IPS DF 4.7 (cell line): Measurements from ENCODE around the gene HIPK3.
"Not testable (repeated sequence)": the region's sequence is repeated elsewhere in the genome, so short reads cannot be mapped to it uniquely, and the experiment has no call there.

Experiments used
- DNase-seq: peaks from one replicate; pipeline ENCODE4 v3.0.0-alpha.2; 2013; ENCODE audit warnings: low spot score; ENCODE audit errors: extremely low read depth

Gene HIPK3

DNA sequence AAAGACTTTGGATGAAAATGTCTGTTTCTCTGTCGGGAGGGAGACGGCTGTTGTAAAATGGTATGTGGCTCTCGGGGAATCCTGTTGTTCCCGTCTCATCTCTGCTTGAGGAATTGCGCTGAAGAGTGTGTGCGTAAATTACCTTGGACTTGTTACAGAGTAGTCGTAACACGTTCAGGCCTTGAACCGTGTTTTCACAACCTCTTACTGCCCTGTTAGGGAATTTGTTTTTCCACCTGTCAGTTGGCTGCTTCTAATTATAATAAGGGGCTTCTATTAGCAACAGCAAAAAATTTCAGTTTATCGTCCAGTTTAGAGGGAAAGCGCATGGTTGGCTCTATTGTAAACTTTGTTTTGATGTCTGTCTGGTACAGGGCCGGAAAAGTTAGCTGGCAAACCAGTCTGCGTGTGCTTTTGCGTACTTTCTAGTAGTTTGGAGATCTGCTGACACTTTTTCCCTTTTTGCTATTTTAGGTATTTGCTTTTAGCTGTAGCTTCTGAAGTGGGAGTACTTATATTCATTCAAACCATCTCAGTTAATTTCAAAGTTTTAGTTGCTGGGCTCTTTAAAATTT is 1.5 kb downstream of the HIPK3 start:
- no peak for DNase-seq

DNA sequence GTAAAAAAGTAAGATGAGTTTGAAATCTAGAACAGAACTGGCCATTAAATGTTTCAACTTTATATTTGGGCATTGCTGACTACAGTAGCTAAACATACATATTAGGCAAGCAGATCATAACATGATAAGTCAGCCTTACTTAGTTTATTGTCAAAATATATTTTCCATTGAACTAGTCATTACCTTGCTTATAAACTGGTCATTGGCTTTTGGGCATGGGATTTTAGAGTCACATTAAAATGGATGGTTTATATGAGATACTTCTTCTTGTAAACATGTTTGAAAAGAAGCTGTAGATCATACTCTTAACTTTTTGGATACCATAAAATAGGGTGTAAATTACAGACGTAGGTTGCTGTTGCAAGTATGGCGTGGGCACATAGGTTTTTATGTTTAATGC is 2.7 kb downstream of the HIPK3 start:
- no peak for DNase-seq

DNA sequence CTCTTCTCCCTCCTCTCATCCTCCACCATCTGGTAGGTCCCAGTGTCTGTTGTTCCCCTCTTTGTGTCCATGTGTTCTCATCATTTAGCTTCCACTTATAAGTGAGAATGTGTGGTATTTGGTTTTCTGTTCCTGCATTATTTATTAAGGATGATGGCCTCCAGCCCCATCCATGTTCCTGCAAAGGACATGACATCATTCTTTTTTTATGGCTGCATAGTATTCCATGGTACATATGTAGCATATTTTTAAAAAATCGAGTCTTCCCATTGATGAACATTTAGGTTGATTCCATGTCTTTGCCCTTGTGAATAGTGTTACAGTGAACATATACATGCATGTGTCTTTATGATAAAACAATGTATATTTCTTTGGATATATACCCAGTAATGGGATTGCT is 4.2 kb downstream of the HIPK3 start:
- DNase-seq: not testable (repeated sequence)

DNA sequence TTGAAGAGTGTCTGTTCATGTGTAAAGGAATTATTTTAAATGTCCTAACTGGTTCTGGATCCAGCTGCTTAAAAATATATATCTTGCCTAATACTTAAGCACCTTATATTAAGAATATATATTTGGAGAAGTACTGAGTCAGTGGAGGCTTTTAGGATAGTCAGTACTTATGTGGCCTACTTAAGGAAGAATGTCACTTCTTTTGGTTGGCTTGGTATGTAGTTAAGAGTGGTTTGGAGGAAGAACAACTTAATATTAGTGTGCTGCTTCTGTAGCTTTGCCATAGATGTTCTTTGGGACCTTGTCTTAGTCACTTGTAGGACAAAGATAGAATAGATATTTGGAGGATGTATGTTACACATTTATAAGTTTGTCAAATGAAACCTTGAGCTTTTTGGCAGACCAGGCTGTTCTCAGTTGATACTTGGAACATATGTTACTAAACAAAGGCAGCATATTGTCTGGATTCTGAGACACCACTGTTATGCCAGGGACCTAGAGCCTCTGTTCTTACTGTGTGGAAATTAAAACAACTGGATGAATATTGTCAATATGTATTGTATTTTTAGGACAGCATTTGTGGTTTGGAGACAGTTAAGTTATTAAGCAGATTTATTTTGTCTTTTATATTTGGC is 4.9 kb downstream of the HIPK3 start:
- no peak for DNase-seq

DNA sequence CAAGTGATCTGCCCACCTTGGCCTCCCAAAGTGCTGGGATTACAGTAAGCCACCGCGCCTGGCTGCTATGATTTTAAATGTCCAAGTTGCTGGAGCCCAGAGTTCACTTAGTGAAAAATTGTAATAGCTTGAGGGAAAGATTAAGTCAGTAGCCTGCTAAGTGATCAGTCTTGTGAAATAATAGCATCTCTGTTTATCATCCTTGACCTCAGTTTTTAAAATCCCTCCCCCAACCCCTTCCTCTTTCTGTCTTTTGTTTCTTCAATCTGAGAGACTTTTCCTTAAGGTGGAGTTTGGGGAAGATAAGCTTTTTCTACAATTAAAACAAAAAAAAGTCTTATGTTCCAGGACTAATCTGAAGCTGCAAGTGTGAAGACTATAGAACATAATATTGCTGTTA is 6.4 kb downstream of the HIPK3 start:
- DNase-seq: no peak

DNA sequence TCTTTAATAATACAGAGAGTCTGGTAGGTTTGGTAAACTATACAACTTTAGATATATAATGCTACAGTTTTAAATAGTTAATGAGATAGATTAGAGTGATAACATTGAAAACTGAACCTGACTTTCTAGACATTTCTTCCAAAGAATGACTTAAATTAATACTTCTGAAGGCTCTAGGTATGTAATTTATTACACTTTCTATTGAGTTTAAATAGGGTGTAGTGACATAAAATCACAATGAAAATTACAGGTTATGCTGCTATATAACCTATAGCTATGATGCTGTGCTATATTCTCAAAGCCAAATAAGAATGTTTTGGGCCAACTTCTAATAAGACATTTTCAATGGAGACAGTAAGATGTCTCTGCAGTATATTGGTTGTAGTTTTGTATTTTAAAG is 7.7 kb downstream of the HIPK3 start:
- DNase-seq: no peak

DNA sequence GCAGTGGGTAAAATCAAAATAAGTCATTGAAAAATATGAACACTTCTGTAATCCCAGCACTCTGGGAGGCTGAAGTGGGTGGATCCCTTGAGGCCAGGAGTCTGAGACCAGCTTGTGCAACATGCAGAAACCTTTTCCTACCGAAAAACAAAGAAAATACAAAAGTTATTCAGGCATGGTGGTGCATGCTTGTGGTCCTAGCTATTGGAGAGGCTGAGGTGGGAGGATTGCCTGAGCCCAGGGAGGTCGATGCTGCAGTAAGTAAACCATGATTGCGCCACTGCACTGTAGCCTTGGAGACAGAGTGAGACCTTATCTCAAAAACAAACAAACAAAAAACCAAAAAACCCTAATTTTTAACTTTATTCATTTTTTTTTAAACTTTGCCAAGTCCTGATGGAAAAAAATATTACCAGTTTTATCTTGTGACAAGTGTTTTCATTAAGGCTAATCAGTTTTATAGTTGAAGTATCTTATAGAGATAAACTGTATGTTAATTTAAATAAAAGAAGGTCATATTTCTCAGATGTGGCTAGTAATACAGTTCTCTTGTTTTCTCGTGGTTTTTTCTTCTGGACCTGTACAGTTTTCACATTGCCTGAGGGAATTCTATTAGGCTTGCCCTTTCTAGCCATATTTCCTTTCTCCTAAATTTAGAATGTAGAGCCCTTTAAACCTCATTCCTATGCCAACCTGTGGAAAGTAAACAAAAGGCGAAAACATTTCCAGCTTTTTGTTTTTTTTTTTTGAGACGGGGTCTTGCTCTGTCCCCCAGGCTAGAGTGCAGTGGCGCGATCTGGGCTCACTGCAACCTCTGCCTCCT is 9.4 kb downstream of the HIPK3 start:
- DNase-seq: no peak

DNA sequence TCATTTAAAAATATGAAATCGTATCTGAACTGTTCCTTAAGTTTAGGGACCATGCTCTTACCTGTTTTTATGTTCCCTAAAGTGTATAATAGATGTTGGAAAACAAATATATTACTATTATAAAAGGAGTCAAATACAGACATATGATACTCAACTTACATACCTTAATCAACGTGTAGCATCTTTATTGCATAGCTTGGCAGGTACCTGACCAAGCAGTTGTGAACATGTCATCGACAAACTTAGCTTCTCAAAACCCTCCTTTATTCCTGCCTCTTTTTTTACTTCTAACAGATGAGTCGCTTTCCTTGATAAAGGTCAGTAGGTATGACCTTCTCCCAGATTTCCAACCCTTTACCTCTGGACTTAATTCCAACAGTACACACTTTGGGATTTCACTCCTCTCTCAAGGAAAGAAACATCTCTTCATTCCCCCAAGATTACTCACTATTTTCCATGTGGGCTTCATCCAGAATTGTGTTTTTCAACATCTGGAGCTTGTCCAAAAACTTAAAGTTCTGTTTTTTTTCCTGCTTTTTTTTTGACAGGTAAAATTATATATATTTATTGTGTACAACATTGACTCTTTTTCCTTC is 11.9 kb downstream of the HIPK3 start:
- no peak for DNase-seq

DNA sequence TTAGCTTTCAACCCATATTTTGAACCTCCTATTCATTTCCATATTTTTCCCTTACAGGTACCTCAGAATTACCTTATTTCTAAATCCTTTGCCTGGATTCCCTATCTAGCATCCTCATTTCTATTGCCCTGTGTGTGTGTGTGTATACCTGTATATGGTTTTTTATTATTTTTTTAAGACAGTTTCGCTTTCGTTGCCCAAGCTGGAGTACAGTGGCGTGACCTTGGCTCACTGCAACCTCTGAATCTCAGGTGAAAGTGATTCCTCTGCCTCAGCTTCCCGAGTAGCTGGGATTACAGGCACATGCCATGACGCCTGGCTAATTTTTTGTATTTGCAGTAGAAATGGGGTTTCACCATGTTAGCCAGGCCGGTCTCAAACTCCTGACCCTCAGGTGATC is 12.6 kb downstream of the HIPK3 start:
- no peak for DNase-seq

DNA sequence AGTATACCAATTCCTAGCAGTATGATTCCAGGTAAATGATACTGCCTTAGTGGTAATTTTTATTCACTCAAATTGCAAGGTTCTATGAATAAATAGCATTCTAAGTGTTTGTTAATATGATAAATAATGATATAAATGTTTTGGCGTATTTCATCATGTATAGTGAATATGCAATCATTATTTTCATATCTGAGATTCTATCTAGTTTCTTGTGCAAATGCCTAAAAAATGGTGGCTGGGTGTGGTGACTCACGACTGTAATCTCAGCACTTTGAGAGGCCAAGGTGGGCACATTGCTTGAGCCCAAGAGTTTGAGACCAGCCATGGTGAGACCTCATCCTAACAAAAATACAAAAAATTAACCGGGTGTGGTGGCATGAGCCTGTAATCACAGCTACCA is 13.9 kb downstream of the HIPK3 start:
- DNase-seq: no peak

DNA sequence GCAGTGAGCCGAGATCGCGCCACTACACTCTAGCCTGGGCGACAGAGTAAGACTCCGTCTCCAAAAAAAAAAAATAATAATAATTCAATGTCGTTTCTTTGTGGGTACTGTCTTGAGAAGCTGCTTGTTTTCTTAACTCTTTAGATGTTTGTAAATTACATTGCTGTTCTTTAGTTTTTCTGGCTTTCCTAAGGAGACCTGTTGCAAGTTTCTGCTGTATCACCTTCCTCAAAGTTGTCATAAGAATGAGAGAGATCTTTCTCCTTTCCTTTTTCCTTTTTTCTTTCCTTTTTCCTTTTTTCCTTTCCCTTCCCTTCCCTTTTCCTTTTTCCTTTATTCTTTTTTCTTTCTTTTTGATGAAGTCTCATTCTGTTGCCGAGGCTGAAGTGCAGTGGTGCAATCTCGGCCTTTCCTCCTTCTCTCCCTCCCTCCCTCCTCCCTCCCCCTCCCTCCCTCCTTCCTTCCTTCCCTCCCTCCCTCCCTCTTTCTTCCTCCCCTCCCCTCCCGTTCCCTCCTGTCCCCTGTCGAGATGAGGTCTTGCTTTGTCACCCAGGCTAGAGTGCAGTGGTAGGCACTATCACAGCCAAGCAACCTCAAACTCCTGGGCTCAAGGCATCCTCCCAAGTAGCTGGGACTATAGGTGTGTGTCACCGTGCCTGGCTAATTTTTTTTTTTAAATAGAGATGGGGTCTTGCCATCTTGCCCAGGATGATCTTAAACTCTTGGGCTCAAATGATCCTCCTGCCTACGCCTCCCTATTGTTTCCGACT is 15.3 kb downstream of the HIPK3 start:
- no peak for DNase-seq

DNA sequence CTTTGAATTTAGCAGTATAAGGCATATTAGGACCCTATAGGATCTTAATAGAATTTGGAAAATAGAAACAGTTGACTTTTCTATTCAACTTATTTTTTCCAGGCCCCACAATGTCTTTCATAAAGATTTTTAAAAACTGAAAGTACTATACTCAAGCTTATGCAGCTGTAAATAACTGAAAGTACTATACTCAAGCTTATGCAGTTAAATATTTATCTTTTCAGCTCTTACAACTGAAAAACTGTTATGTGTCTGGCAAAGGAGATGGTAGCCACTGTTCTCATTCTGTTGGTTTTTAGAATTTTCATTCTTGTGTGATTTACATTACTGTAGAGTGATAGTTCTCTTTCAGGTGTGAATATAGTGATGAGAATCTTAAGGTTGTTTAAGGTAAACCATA is 16.5 kb downstream of the HIPK3 start:
- DNase-seq: no peak

DNA sequence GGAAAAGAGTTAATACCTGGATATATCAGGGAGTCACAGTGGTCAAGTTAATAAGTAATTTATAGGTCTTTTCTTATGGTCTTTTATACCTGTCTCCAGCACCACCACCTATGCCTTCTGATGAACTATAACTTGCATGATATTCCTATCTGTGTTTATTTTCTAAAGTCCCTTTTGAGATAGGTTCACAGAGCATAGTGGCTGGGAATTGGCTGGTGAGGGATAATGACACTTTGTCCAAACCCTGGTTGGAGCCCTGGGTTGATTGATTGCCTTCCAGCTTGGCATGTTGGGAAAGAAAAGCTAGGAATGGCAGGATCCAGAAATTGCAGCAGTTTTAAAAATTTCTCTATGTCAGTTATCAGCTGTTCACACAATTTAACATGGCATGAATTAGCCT is 23.2 kb downstream of the HIPK3 start:
- no peak for DNase-seq

DNA sequence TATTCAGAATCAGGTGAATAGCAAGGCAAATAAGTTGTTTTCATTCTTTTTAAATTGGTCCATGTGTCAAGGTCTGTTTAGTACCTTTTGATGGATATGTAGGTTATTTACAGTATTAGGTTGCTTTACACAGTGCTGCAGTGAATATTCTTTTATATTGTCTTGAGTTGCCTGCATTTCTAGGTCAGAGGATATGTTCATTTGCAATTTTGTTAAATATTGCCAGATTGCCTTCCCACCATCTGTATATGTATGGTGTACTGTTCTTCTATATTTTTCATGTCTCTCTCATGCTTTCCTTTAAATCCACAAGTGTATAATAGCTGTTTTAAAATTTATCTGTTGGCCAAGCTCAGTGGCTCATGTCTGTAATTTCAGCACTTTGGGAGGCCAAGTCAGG is 24.6 kb downstream of the HIPK3 start:
- no peak for DNase-seq

DNA sequence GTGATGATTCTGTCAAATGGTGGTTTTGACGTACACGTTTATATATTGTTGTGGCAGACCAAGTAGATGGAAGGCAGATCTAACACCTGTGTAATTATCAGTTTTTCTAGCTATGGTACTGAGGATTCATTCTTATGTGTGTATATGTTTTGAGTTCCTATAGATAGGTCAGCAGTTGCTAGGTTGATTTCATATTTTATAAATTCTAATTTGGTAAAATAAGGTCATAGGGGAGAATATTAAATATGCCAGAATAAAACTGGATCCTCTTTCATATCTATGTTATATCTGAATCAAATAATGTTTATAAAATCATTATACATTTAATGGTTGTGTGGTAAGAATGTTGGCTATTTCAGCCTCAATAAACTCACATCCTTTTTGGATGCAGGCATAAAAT is 27.6 kb downstream of the HIPK3 start:
- no peak for DNase-seq

DNA sequence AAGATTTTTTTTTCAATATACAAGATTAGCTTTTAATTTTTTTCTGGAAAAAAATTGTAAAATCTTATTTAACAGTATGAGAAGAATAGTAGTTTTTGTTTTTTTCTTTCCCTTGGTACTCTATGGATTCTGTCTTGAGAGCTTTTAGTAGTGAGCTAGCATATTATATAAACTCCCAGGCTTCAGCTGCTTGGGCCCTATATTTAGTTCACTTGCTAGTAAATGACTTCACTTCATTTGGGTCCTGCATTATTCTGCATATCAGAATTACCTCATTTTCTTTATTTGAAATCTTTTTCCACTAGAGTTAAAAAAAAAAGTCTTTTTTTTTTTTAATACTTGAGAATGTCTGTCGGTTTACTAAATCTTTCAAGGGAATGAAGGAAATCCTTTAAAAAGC is 33.1 kb downstream of the HIPK3 start:
- no peak for DNase-seq

DNA sequence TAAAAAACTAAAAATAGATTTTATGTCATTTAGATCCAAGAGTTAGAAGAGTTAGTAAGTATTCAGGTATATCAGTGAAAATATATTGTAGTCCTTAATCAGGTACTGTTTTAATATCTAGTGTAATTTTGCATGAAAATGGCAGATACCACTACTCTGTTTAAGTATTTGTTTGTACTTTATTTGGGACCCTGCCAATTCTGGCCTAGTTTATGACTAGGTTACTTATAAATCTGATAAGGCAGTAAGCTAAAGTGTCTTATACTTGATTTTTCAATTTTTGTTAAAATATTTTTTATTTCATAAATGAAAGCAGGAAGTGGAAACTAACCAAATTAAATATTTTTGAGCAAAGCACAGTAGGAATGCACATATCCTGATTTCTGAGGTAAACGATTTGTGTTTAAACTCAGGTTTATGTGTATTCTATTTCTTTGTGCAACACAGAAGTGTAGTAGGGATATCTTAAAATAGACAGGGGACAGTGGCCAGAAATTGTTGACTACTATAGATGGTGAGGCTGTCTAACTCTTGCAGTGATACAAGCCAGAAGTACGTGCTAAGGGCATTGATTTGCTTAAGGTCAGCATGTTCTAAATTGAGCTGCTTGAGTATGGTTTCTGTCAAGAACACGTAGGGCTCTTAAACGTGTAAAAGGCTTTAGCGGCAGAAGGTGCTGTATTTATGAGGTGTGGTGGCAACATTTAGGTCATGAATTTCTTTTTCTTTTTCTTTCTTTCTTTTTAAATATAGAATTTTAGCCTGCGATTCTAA is 34.0 kb downstream of the HIPK3 start:
- no peak for DNase-seq

DNA sequence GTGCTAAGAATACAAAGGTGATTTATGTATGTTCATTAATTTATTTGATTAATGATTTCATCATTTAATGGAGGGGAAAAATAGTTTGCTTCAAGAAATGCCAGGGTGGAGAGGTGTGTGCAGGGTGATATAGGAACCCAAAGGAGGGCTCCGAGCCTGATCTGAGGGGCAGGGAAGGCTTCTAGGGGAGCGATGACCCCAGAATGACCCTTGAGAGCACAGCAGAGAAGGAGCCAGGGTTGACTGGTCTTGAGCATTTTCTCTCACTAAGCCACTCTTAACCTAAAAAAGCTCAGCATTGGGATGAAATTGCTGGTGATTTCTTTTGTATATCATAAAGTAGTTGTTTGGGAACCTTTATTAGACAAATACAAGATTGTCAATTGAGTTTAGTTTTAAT is 35.1 kb downstream of the HIPK3 start:
- no peak for DNase-seq

DNA sequence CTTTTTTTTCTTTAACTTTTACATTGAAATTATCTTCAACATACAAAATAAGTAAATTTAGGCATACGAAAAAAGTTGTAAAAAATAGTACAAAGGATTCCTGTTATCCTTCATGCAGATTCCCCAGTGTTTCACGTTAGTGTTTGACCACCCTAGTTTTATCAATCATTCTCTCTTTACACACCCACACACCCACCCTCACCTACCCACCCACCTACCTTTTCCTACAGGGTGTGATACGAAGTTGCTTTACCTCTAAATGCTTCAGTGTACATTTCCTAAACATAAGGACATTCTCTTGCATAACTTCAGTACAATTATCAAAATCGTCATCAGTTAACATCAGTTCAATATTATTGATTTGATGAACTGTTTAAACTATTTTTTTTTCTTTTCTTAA is 37.0 kb downstream of the HIPK3 start:
- no peak for DNase-seq

DNA sequence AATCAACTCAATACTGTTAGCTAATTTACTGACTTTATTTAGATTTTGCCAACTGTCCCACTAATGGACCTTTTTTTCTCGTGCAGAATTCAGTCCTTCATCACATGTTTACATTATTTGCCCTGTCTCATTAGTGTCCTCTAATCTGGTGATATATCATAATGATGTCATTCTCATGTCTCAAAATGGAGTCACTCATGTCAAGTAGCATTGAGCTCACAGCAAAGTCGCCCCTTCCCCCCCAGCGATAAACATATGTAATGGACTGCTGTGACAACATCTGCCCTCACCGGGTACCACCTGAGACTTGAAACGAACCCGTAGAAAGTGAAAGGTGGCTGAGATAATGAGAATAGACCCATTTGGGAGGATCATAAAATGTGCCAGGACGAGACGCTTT is 37.6 kb downstream of the HIPK3 start:
- DNase-seq: no peak

DNA sequence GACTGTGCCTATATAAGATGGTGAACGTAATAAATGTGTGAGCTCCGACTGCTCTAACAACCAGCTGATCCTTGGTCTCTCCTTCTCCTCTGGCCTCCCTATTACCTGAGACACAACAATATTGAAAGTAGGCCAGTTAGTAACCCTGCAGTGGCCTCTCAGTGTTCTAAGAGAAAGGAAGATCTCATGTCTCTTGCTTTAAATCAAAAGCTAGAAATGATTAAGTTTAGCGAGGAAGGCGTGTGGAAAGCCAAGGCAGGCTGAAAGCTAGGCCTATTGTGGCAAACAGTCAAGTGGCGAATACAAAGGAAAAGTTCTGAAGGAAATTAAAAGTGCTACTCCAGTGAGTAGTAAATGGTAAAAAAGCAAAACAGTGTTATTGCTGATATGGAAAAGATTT is 39.5 kb downstream of the HIPK3 start:
- no peak for DNase-seq
